PC-3 (cell line): ENCODE data around the gene ZBTB9. TPM values are rescaled to one million over a fixed set of nuclear protein-coding genes. Genes with fewer than 3 reads are reported as not detected.

Experiments used
- ATAC-seq: fragments of 200-7000 bp; cut with Tn5 transposase; 2 replicates; pipeline ENCODE4 v1.9.1; 2020; ENCODE audit warnings: mild to moderate bottlenecking, moderate library complexity
- Bru-seq: library from RNA; stranded (reverse); fragments of 400-500 nt; gene quantifications from one replicate; lab custom pipeline; 2021; lab: Mats Ljungman, UMichigan
- BruChase-seq, 2 experiments: library from RNA; stranded (reverse); fragments of 400-500 nt; gene quantifications; one replicate each; lab custom pipeline; 2021; lab: Mats Ljungman, UMichigan
- BruUV-seq: library from RNA; stranded (reverse); fragments of 400-500 nt; replicated peaks from 2 replicates; lab custom pipeline; 2021; lab: Mats Ljungman, UMichigan
- CTCF ChIA-PET: fragments of 300-600 bp; sonication (Branson Sonifier 250); formaldehyde crosslinking; loops from one replicate; lab custom pipeline; 2022; ENCODE audit warnings: antibody characterized with exemption; lab: Charles Lee
- POLR2A ChIA-PET: fragments of 300-600 bp; sonication (Branson Sonifier 250); formaldehyde crosslinking; loops from one replicate; lab custom pipeline; 2022; ENCODE audit warnings: antibody characterized with exemption; ENCODE audit not compliant: unreplicated experiment; lab: Charles Lee
- DNase-seq: peaks from one replicate; pipeline ENCODE4 v3.0.0-alpha.2; 2015
- H2AFZ ChIP-seq: fragments of 300-600 bp; sonication (generic); 2 replicates; pipeline ENCODE4 v1.6.0; 2016; ENCODE audit warnings: antibody characterized with exemption, low read length
- H3F3A ChIP-seq: fragments of 300-600 bp; sonication (generic); one replicate; pipeline ENCODE4 v1.6.0; 2017; ENCODE audit warnings: antibody characterized with exemption, low read length, control low read depth, mild to moderate bottlenecking; ENCODE audit not compliant: unreplicated experiment
- H3K27ac ChIP-seq: fragments of 300-600 bp; sonication (generic); 2 replicates; pipeline ENCODE4 v1.5.1; 2016; ENCODE audit warnings: mild to moderate bottlenecking, low read length
- H3K27me3 ChIP-seq: fragments of 300-600 bp; sonication (generic); 2 replicates; pipeline ENCODE4 v1.6.1; 2016; ENCODE audit warnings: low read length, mixed read lengths
- H3K36me3 ChIP-seq: fragments of 300-600 bp; sonication (generic); 2 replicates; pipeline ENCODE4 v1.6.1; 2016; ENCODE audit warnings: low read depth, mixed run types, low read length, mixed read lengths
- H3K4me1 ChIP-seq: fragments of 300-600 bp; sonication (generic); 2 replicates; pipeline ENCODE4 v1.5.1; 2016; ENCODE audit warnings: low read length; ENCODE audit not compliant: insufficient read depth
- H3K4me2 ChIP-seq: fragments of 300-600 bp; sonication (generic); 2 replicates; pipeline ENCODE4 v1.6.0; 2016; ENCODE audit warnings: low read length
- H3K4me3 ChIP-seq: fragments of 300-600 bp; sonication (generic); 2 replicates; pipeline ENCODE4 v1.5.1; 2016; ENCODE audit warnings: mild to moderate bottlenecking, low read length, mixed read lengths
- H3K79me2 ChIP-seq: fragments of 300-600 bp; sonication (generic); 2 replicates; pipeline ENCODE4 v1.6.1; 2017; ENCODE audit warnings: low read length, mixed read lengths
- H3K9ac ChIP-seq: fragments of 300-600 bp; sonication (generic); 2 replicates; pipeline ENCODE4 v1.6.0; 2016; ENCODE audit warnings: mild to moderate bottlenecking, low read length
- H3K9me2 ChIP-seq: fragments of 300-600 bp; sonication (generic); replicated peaks from 2 replicates; pipeline ENCODE4 v1.6.1; 2016; ENCODE audit warnings: mixed run types, low read length, mixed read lengths
- H3K9me3 ChIP-seq: fragments of 300-600 bp; sonication (generic); 2 replicates; pipeline ENCODE4 v1.6.1; 2016; ENCODE audit warnings: low read length, mixed read lengths
- H4K20me1 ChIP-seq: fragments of 300-600 bp; sonication (generic); 2 replicates; pipeline ENCODE4 v1.6.1; 2016; ENCODE audit warnings: low read length, mixed read lengths
- EZH2 ChIP-seq: fragments of 300-600 bp; sonication (generic); IDR thresholded peaks from one replicate; pipeline ENCODE4 v1.6.1; 2017; ENCODE audit warnings: antibody characterized with exemption, mild to moderate bottlenecking, low read length; ENCODE audit not compliant: unreplicated experiment
- EZH2phosphoT487 ChIP-seq: fragments of 300-600 bp; sonication (generic); IDR thresholded peaks from 2 replicates; pipeline ENCODE4 v1.6.1; 2018; ENCODE audit warnings: mild to moderate bottlenecking, antibody characterized with exemption, low read length, borderline replicate concordance
- intact Hi-C: fragments of 100-400 bp; cut with micrococcal nuclease; formaldehyde crosslinking; loops from 2 replicates; pipeline ENCODE4 v1.9.0; 2023
- long read RNA-seq: library from polyadenylated mRNA; unstranded; transcript quantifications from one replicate; pipeline ENCODE4 v2.0.0, GENCODE V29; 2021; ENCODE audit not compliant: unreplicated experiment
- total RNA-seq: library from RNA; depleted of rRNA; stranded (reverse); fragments of >200 nt; gene quantifications from 2 replicates; pipeline ENCODE4 v1.2.3, GENCODE V29; 2014; rRNA removed
- TF ChIP-seq, protein P1 (sequence below): fragments of 300-600 bp; sonication (generic); conservative IDR thresholded peaks from 2 replicates; pipeline ENCODE4 v1.5.1; 2017; ENCODE audit warnings: antibody characterized with exemption, low read depth, mild to moderate bottlenecking, low read length

The ZBTB9 gene
- total RNA-seq (7.0 and 9.1 TPM in 2 replicates), Bru-seq, nascent RNA (percentile 65 among the genes with signal in this experiment), BruChase-seq, experiment 1, labeled RNA remaining after a 6-hour chase (percentile 61 among the genes with signal in this experiment), BruChase-seq, experiment 2, labeled RNA remaining after a 2-hour chase (percentile 36 among the genes with signal in this experiment)
- long read RNA-seq, transcript ZBTB9-201 (2 exons, 2,716 nt), result major isoform, 33 of 56 reads
- long read RNA-seq, partial matches to known transcripts, result 21 of 56 reads
- long read RNA-seq, other reads (novel, unspliced or antisense), result 2 of 56 reads

- POLR2A ChIA-PET, result interaction anchor here (0.5 to 0.6 kb wide), 4 partner anchors 8 to 365 kb away, joined by 3 to 6 read pairs (median 4); no protein-coding TSS in a partner anchor
- BruUV-seq, result TSS peak; percentile 99
- peak within 1 kb of the TSS; percentile 84 for H2AFZ ChIP-seq
- H3K9me3 ChIP-seq, result no peaks in the 10 kb centered on the region
- ATAC-seq (peak; percentile 97), DNase-seq (peak; percentile 98)
- no peaks in the 10 kb centered on the region for H3K27me3 ChIP-seq
- H3K79me2 ChIP-seq, result peaks cover 30% of the 10 kb centered on the region
- H3K4me1 ChIP-seq, result peaks cover 13% of the 10 kb centered on the region
- no peaks in the 10 kb centered on the region for H4K20me1 ChIP-seq
- H3K9ac ChIP-seq, result peak within 1 kb of the TSS; percentile 82
- H3K9me2 ChIP-seq, result no peaks in the 10 kb centered on the region
- intact Hi-C loops, result loop anchor here (10.0 kb wide), 1 partner anchor 101 kb away; no protein-coding TSS in a partner anchor
- H3K27ac ChIP-seq, result peak within 1 kb of the TSS; percentile 10; the same call in 1 of the 2 replicates
- TF ChIP-seq, protein P1, sequence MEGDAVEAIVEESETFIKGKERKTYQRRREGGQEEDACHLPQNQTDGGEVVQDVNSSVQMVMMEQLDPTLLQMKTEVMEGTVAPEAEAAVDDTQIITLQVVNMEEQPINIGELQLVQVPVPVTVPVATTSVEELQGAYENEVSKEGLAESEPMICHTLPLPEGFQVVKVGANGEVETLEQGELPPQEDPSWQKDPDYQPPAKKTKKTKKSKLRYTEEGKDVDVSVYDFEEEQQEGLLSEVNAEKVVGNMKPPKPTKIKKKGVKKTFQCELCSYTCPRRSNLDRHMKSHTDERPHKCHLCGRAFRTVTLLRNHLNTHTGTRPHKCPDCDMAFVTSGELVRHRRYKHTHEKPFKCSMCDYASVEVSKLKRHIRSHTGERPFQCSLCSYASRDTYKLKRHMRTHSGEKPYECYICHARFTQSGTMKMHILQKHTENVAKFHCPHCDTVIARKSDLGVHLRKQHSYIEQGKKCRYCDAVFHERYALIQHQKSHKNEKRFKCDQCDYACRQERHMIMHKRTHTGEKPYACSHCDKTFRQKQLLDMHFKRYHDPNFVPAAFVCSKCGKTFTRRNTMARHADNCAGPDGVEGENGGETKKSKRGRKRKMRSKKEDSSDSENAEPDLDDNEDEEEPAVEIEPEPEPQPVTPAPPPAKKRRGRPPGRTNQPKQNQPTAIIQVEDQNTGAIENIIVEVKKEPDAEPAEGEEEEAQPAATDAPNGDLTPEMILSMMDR, result no peak
- TF ChIP-seq EZH2phosphoT487 (no peak), EZH2 (no peak)
- H3K36me3 ChIP-seq, result peaks cover 15% of the 10 kb centered on the region; the same call in 1 of the 2 replicates
- CTCF ChIA-PET, result interaction anchor here (1.1 to 1.2 kb wide), 2 partner anchors 16 to 125 kb away, joined by 3 to 5 read pairs; partner anchors contain the start of gene BAK1
- no peaks in the 10 kb centered on the region for H3F3A ChIP-seq
- H3K4me3 ChIP-seq, result peak within 1 kb of the TSS; percentile 86
- H3K4me2 ChIP-seq, result peak within 1 kb of the TSS; percentile 91
These were observed at the start of gene ZBTB9 for GRCh38 chr6:33454009-33454946. ZBTB9 (plus strand) TSS chr6:33454576; CDS start chr6:33455101, 525 bp downstream.

- Histone ChIP-seq H3K27ac (no peak overlapping the region), H3K9me3 (no peaks in the 10 kb centered on the region), H3F3A (peaks cover 16% of the 10 kb centered on the region), H3K36me3 (peaks cover 61% of the 10 kb centered on the region), H3K4me2 (no peak overlapping the region), H2AFZ (no peak overlapping the region), H3K9ac (no peak overlapping the region), H3K4me3 (no peak overlapping the region), H3K79me2 (no peaks in the 10 kb centered on the region), H3K9me2 (no peaks in the 10 kb centered on the region), H4K20me1 (no peaks in the 10 kb centered on the region), H3K4me1 (peaks cover 7% of the 10 kb centered on the region; the same call in 1 of the 2 replicates), H3K27me3 (no peaks in the 10 kb centered on the region)
- intact Hi-C loops, result loop anchor here (5.0 kb wide), 1 partner anchor 108 kb away; the partner anchor contains the start of gene RGL2
- DNase-seq (no peak), ATAC-seq (no peak)
- ChIA-PET CTCF (no interaction called here), POLR2A (no interaction called here)
- TF ChIP-seq EZH2, result no peak
- TF ChIP-seq EZH2phosphoT487, result no peak
- TF ChIP-seq, protein P1, result no peak
- BruUV-seq, result no TSS peak
These were observed 49.5 kb upstream of the ZBTB9 start for GRCh38 chr6:33404884-33405283.
